ENCODE data around the gene CARD6. TPM values are rescaled to one million over a fixed set of nuclear protein-coding genes. Genes with fewer than 3 reads are reported as not detected.
"Not testable (repeated sequence)": the region's sequence is repeated elsewhere in the genome, so short reads cannot be mapped to it uniquely, and the experiment has no call there.

The CARD6 gene
- total and polyA plus RNA-seq, 2 donors from 2014 or later = 3.0 to 17.9 TPM

GRCh38 chr5:40877371-40877988, 36.3 kb downstream of the CARD6 start:
- no peak for DNase-seq

GRCh38 chr5:40879163-40879942, 38.2 kb downstream of the CARD6 start:
- Histone ChIP-seq H3K4me1 (ENCODE audit: control insufficient read depth in 2 of 3, insufficient read depth in 2 of 3, low read depth in 1 of 3, low read length in 3 of 3) (no peaks in the 10 kb centered on the region), H3K27ac (ENCODE audit: low read depth in 2 of 2, low read length in 2 of 2) (no peak overlapping the region), H3K27me3 (ENCODE audit: control insufficient read depth, insufficient read depth, low read length) (no peaks in the 10 kb centered on the region), H3K9ac (ENCODE audit: low read length in 3 of 3) (no peak overlapping the region), H3K36me3 (ENCODE audit: control insufficient read depth in 2 of 3, insufficient read depth in 3 of 3, low read length in 3 of 3) (no peaks in the 10 kb centered on the region), H3K4me3 (ENCODE audit: low read length in 3 of 3) (no peak overlapping the region), H3K9me3 (ENCODE audit: control insufficient read depth in 2 of 3, insufficient read depth in 1 of 3, low read length in 3 of 3) (no peaks in the 10 kb centered on the region)
- DNase-seq = peak in 2 of 5 donors; percentile 16 to 23
- intact Hi-C loops (cut with DNase I) = no loop called here
- peak; percentile 40 for TF ChIP-seq CTCF (IDR thresholded peaks at IDR 0.05; ENCODE audit: borderline replicate concordance, extremely low read depth, insufficient read depth)
- FAIRE-seq = peak; percentile 98

More at GRCh38 chr5:40877371-40877988, 36.3 kb downstream of the CARD6 start:
- Histone ChIP-seq H3K27me3 (ENCODE audit: control insufficient read depth, insufficient read depth, low read length) (no peaks in the 10 kb centered on the region), H3K4me3 (ENCODE audit: low read length in 3 of 3) (no peak overlapping the region), H3K9me3 (ENCODE audit: control insufficient read depth in 2 of 3, insufficient read depth in 1 of 3, low read length in 3 of 3) (no peaks in the 10 kb centered on the region), H3K4me1 (ENCODE audit: control insufficient read depth in 2 of 3, insufficient read depth in 2 of 3, low read depth in 1 of 3, low read length in 3 of 3) (no peaks in the 10 kb centered on the region), H3K27ac (ENCODE audit: low read depth in 2 of 2, low read length in 2 of 2) (no peak overlapping the region), H3K9ac (ENCODE audit: low read length in 3 of 3) (no peak overlapping the region), H3K36me3 (ENCODE audit: control insufficient read depth in 2 of 3, insufficient read depth in 3 of 3, low read length in 3 of 3) (no peaks in the 10 kb centered on the region)
- intact Hi-C loops (cut with DNase I) = no loop called here
- no peak for TF ChIP-seq CTCF (IDR thresholded peaks at IDR 0.05; ENCODE audit: borderline replicate concordance, extremely low read depth, insufficient read depth)
- FAIRE-seq = no peak

- Histone ChIP-seq H3K4me3 (ENCODE audit: low read length in 3 of 3) (no peak overlapping the region), H3K9me3 (ENCODE audit: control insufficient read depth in 2 of 3, insufficient read depth in 1 of 3, low read length in 3 of 3) (no peaks in the 10 kb centered on the region), H3K4me1 (ENCODE audit: control insufficient read depth in 2 of 3, insufficient read depth in 2 of 3, low read depth in 1 of 3, low read length in 3 of 3) (no peaks in the 10 kb centered on the region), H3K9ac (ENCODE audit: low read length in 3 of 3) (no peak overlapping the region), H3K36me3 (ENCODE audit: control insufficient read depth in 2 of 3, insufficient read depth in 3 of 3, low read length in 3 of 3) (no peaks in the 10 kb centered on the region), H3K27me3 (ENCODE audit: control insufficient read depth, insufficient read depth, low read length) (no peaks in the 10 kb centered on the region), H3K27ac (ENCODE audit: low read depth in 2 of 2, low read length in 2 of 2) (no peak overlapping the region)
- FAIRE-seq (no peak), DNase-seq (no peak)
- no peak for TF ChIP-seq CTCF (IDR thresholded peaks at IDR 0.05; ENCODE audit: borderline replicate concordance, extremely low read depth, insufficient read depth)
- intact Hi-C loops (cut with DNase I) = no loop called here
Observed at GRCh38 chr5:40882291-40882690, 41.1 kb downstream of the CARD6 start.

- intact Hi-C loops (cut with DNase I); FAIRE-seq: not testable (repeated sequence)
Observed at GRCh38 chr5:40883051-40883450, 41.9 kb downstream of the CARD6 start.

GRCh38 chr5:40895440-40896425, 54.6 kb downstream of the CARD6 start:
- FAIRE-seq; H3K4me3 ChIP-seq (ENCODE audit: low read length in 3 of 3); H3K9me3 ChIP-seq (ENCODE audit: control insufficient read depth in 2 of 3, insufficient read depth in 1 of 3, low read length in 3 of 3); H3K27ac ChIP-seq (ENCODE audit: low read depth in 2 of 2, low read length in 2 of 2); H3K27me3 ChIP-seq (ENCODE audit: control insufficient read depth, insufficient read depth, low read length); DNase-seq; H3K4me1 ChIP-seq (ENCODE audit: control insufficient read depth in 2 of 3, insufficient read depth in 2 of 3, low read depth in 1 of 3, low read length in 3 of 3); intact Hi-C loops (cut with DNase I); H3K9ac ChIP-seq (ENCODE audit: low read length in 3 of 3); H3K36me3 ChIP-seq (ENCODE audit: control insufficient read depth in 2 of 3, insufficient read depth in 3 of 3, low read length in 3 of 3): not testable (repeated sequence)

More at GRCh38 chr5:40883051-40883450, 41.9 kb downstream of the CARD6 start:
- not testable (repeated sequence) for H3K36me3 ChIP-seq (ENCODE audit: control insufficient read depth in 2 of 3, insufficient read depth in 3 of 3, low read length in 3 of 3); H3K9me3 ChIP-seq (ENCODE audit: control insufficient read depth in 2 of 3, insufficient read depth in 1 of 3, low read length in 3 of 3); H3K4me3 ChIP-seq (ENCODE audit: low read length in 3 of 3); H3K27me3 ChIP-seq (ENCODE audit: control insufficient read depth, insufficient read depth, low read length); H3K9ac ChIP-seq (ENCODE audit: low read length in 3 of 3); H3K27ac ChIP-seq (ENCODE audit: low read depth in 2 of 2, low read length in 2 of 2); H3K4me1 ChIP-seq (ENCODE audit: control insufficient read depth in 2 of 3, insufficient read depth in 2 of 3, low read depth in 1 of 3, low read length in 3 of 3); DNase-seq
